ENCODE results near the gene GSK3A.

GRCh38 chr19:42281827-42282762 is 39.7 kb upstream of the GSK3A start:
- TF ChIP-seq EP300 (IDR thresholded peaks at IDR 0.05) (no peak), POLR2AphosphoS5 (IDR thresholded peaks at IDR 0.05) (no peak), POLR2A (IDR thresholded peaks at IDR 0.05) (no peak)
